Omental fat pad (tissue), 4 donors: ENCODE data around the gene PTPRK. TPM values are rescaled to one million over a fixed set of nuclear protein-coding genes. Genes with fewer than 3 reads are reported as not detected.

Experiments
- ATAC-seq: fragments of 150-250 bp; one replicate; pipeline ENCODE4 v1.9.1; 2016; ENCODE audit warnings: mild to moderate bottlenecking, moderate library complexity; ENCODE audit not compliant: low FRiP score
- DNase-seq: peaks from one replicate; pipeline ENCODE4 v3.0.0-alpha.2; 2019; ENCODE audit warnings: low spot score
- total RNA-seq, 4 donors: library from RNA; depleted of rRNA; stranded (reverse); fragments of >200 nt; gene quantifications; one replicate each; pipeline ENCODE4 v1.1.0, GENCODE V29; 2016
- TF ChIP-seq, protein P1 (sequence below), 3 donors: fragments of 450-650 bp; IDR thresholded peaks; one replicate each; pipeline ENCODE4 v1.5.1; 2016 to 2017; ENCODE audit warnings: antibody characterized with exemption in 3 of 3, mild to moderate bottlenecking in 3 of 3, moderate library complexity in 2 of 3

PTPRK gene
- total RNA-seq, 4 donors from 2014 or later, result 16.2 to 32.6 (median 20.9) TPM

GRCh38 chr6:128208851-128209580 lies 311.4 kb downstream of the PTPRK start:
- TF ChIP-seq, protein P1, sequence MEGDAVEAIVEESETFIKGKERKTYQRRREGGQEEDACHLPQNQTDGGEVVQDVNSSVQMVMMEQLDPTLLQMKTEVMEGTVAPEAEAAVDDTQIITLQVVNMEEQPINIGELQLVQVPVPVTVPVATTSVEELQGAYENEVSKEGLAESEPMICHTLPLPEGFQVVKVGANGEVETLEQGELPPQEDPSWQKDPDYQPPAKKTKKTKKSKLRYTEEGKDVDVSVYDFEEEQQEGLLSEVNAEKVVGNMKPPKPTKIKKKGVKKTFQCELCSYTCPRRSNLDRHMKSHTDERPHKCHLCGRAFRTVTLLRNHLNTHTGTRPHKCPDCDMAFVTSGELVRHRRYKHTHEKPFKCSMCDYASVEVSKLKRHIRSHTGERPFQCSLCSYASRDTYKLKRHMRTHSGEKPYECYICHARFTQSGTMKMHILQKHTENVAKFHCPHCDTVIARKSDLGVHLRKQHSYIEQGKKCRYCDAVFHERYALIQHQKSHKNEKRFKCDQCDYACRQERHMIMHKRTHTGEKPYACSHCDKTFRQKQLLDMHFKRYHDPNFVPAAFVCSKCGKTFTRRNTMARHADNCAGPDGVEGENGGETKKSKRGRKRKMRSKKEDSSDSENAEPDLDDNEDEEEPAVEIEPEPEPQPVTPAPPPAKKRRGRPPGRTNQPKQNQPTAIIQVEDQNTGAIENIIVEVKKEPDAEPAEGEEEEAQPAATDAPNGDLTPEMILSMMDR (IDR thresholded peaks at IDR 0.05), result no peak
- ATAC-seq, result no peak
- DNase-seq, result no peak

DNA sequence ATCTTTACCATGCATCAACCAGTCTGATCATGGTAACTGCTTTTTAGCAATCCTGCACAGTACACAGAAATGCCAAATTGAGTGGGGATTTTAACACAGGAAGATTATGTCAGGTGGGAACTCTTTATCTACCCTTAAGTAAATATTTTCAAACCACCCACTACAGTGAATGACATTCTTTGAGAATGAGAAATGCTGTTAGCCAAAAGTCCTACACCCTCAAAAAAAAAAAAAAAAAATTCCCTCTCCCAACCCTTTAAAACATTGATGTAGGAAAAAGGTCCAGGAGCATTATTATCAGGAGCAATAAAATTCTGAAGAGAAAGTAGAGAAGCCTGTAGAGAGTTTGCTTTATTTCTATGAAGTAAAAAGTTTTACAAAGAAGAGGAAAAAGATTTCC lies 312.3 kb downstream of the PTPRK start:
- DNase-seq (no peak), ATAC-seq (no peak)
- TF ChIP-seq, protein P1 (IDR thresholded peaks at IDR 0.05), result no peak

DNA sequence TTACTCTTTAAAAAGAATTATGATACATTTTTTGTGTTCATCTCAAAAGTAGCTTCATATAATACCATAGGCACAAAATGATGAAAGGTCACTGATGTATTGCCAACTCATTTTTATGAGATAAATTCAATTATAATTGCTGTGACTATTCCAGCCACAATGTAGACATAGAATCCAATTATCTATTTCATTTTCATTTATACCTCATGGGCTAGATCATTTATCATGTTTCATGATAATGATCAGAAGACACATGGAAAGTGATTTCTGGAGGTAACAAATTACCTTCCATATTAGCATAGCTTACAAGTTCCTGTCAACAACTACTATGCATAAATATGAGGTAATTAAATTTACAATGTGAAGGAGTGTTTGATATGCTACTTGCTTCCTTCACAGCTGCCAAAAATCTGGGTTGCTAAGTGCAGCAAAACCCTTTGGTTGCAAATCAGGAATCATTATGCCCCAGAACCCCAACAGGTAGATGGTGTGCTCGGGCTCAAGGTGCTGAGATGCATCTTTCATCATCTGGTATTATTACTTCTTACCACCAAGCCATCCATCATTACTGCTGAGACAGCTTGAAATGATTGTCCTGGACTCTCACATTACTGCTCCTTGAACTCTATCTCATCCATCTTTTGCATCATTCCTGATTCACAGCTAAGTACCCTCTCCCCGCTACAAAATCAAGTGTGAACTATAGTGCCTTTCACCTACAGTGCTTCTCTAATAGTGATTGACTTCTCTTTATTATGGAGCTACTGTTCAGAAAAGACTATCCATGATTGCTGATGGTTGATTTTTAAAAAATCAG lies 313.6 kb downstream of the PTPRK start:
- ATAC-seq, result no peak
- TF ChIP-seq, protein P1 (IDR thresholded peaks at IDR 0.05), result no peak

GRCh38 chr6:128204616-128205015 lies 315.8 kb downstream of the PTPRK start:
- TF ChIP-seq, protein P1 (IDR thresholded peaks at IDR 0.05), result no peak
- DNase-seq, result no peak
- no peak for ATAC-seq

More for the DNA sequence above, 313.6 kb downstream of the PTPRK start:
- no peak for DNase-seq

DNA sequence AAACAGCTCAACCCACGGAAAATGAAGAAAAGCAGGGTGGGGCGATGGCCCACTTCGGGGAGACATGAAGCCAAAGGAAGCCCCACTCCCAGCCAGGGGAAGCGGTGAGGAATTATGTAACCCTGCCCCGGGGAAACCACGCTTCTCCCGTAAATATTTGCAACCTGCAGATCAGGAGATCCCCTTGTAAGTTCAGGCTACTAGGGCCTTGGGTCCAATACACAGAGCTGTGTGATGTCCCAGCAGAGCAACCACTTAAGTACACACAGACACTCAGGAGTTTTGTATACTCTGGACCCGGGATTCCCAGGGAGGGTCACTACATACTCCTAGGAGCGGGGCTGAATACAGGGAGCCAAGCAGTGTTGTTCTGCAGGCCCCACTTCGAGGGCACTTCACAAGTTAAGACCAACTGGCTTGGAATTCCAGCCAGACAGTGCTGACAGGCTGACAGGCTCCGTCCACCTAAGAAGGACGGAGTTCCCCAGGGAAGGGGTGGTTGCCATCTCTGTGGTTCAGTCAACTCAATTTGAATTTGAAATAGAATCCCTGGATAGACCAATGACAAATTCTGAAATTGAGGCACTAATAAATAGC lies 318.1 kb downstream of the PTPRK start:
- ATAC-seq (no peak), DNase-seq (no peak)
- TF ChIP-seq, protein P1 (IDR thresholded peaks at IDR 0.05), result no peak

DNA sequence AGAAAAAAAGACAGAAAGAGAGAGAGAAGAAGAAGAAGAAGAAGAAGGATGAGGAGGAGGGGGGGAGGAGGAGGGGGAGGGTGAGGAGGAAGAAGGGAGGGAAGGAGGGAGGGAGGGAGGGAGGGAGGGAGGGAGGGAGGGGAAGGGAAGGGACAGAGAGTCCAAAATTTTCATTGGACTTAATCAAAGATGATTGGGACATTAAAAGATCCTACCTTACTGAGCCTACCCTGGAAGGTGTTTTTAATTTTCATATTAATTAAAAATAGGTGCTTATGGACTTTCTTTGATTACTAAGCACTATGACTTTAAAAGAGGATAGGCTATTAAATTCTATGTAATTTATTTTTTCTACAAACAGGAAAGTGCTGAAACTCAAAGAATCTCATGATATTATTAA lies 319.6 kb downstream of the PTPRK start:
- no peak for DNase-seq
- ATAC-seq, result no peak
- TF ChIP-seq, protein P1 (IDR thresholded peaks at IDR 0.05), result no peak
